HepG2 (cell line): ENCODE results near the gene CNPY4. TPM values are rescaled to one million over a fixed set of nuclear protein-coding genes. Genes with fewer than 3 reads are reported as not detected.
A peak's percentile ranks its signal among the peaks of the same experiment; 100 is the strongest.

Experiments
- CTCF ChIP-seq: sonication (generic); formaldehyde crosslinking; IDR thresholded peaks from 2 replicates; pipeline ENCODE4 v1.5.0; 2020; ENCODE audit warnings: mild to moderate bottlenecking, missing genetic modification reagents, moderate library complexity
- DR1 ChIP-seq: sonication (generic); formaldehyde crosslinking; IDR thresholded peaks from 2 replicates; pipeline ENCODE4 v1.8.0; 2021; ENCODE audit warnings: mild to moderate bottlenecking, missing genetic modification reagents, inconsistent platforms
- E2F1 ChIP-seq: sonication (generic); formaldehyde crosslinking; IDR thresholded peaks from 2 replicates; pipeline ENCODE4 v1.5.0; 2020; ENCODE audit warnings: missing genetic modification reagents
- EP300 ChIP-seq, 3 experiments: sonication (generic) in 1 of 3; formaldehyde crosslinking in 1 of 3; IDR thresholded peaks; 2 replicates each; pipeline versions ENCODE4 v1.5.1 to v1.6.1; 2011 to 2020; ENCODE audit warnings: low read depth in 2 of 3, low read length in 2 of 3, borderline replicate concordance in 1 of 3, improper control_type of control experiment in 1 of 3, mild to moderate bottlenecking in 1 of 3, missing genetic modification reagents in 1 of 3, moderate library complexity in 1 of 3
- GABPB1 ChIP-seq: IDR thresholded peaks from 2 replicates; pipeline ENCODE4 v1.6.1; 2016; ENCODE audit warnings: mild to moderate bottlenecking, missing genetic modification reagents, moderate library complexity, missing compliant biosample characterization
- HCFC1 ChIP-seq: fragments of 150-350 bp; IDR thresholded peaks from 2 replicates; pipeline ENCODE4 v1.6.1; 2014; ENCODE audit warnings: low read depth, low read length
- RORA ChIP-seq: sonication (generic); formaldehyde crosslinking; IDR thresholded peaks from 2 replicates; pipeline ENCODE4 v1.5.0; 2020; ENCODE audit warnings: mild to moderate bottlenecking, missing genetic modification reagents, moderate library complexity
- SAP130 ChIP-seq: IDR thresholded peaks from 2 replicates; pipeline ENCODE4 v1.6.1; 2016; ENCODE audit warnings: low read depth
- SIN3A ChIP-seq: IDR thresholded peaks from 2 replicates; pipeline ENCODE4 v1.6.1; 2011; ENCODE audit warnings: low read depth, mild to moderate bottlenecking, control low read depth, low read length, borderline replicate concordance
- SNAPC2 ChIP-seq: sonication (generic); formaldehyde crosslinking; IDR thresholded peaks from 2 replicates; pipeline ENCODE4 v1.8.1; 2022; ENCODE audit warnings: mild to moderate bottlenecking, missing genetic modification reagents
- THAP9 ChIP-seq: sonication (generic); formaldehyde crosslinking; IDR thresholded peaks from 2 replicates; pipeline ENCODE4; 2020; ENCODE audit warnings: missing genetic modification reagents, mild to moderate bottlenecking, borderline replicate concordance
- ZNF281 ChIP-seq: sonication (generic); formaldehyde crosslinking; IDR thresholded peaks from 2 replicates; pipeline ENCODE4 v1.4.0; 2020; ENCODE audit warnings: missing genetic modification reagents, borderline replicate concordance
- ZNF296 ChIP-seq: sonication (generic); formaldehyde crosslinking; conservative IDR thresholded peaks from 2 replicates; pipeline ENCODE4 v1.5.0; 2020; ENCODE audit warnings: mild to moderate bottlenecking, missing genetic modification reagents
- ZNF501 ChIP-seq: sonication (generic); formaldehyde crosslinking; IDR thresholded peaks from 2 replicates; pipeline ENCODE4 v1.5.1; 2020; ENCODE audit warnings: mild to moderate bottlenecking, moderate library complexity, missing genetic modification reagents
- ZNF607 ChIP-seq: sonication (generic); formaldehyde crosslinking; IDR thresholded peaks from 2 replicates; pipeline ENCODE4 v1.5.1; 2020; ENCODE audit warnings: missing genetic modification reagents, mild to moderate bottlenecking, borderline replicate concordance
- ZNF879 ChIP-seq: sonication (generic); formaldehyde crosslinking; IDR thresholded peaks from 2 replicates; pipeline ENCODE4 v1.8.1; 2023; ENCODE audit warnings: missing genetic modification reagents
- ZSCAN12 ChIP-seq: sonication (generic); formaldehyde crosslinking; IDR thresholded peaks from 2 replicates; pipeline ENCODE4 v1.9.0; 2021; ENCODE audit warnings: mild to moderate bottlenecking, missing genetic modification reagents
- polyA plus RNA-seq, 8 experiments: library from polyadenylated mRNA; depleted of rRNA in 3 of 8; stranded (reverse) in 7 of 8; unstranded in 1 of 8; fragments of >200 nt; fragmentation: Illumina TruSeq in 4 of 8; extraction: Trizol in 4 of 8; gene quantifications; 2 replicates each; pipeline versions ENCODE4 v1.2.1 to v1.2.3, GENCODE V29; 2011 to 2016; ENCODE audit warnings: low read depth in 4 of 8, missing spikeins in 1 of 8, mixed read lengths in 1 of 8; ENCODE audit not compliant: insufficient read depth in 1 of 8
- total RNA-seq, 5 experiments: library from RNA; depleted of rRNA; stranded (reverse); fragments of >200 nt; fragmentation: Illumina TruSeq; extraction: Trizol; gene quantifications; 2 replicates each; pipeline ENCODE4 v1.2.3, GENCODE V29; 2016; ENCODE audit warnings: low read depth in 1 of 5

Gene CNPY4
- total and polyA plus RNA-seq, 2 of the 13 experiments (the other 11 are each of a cell fraction or from before 2014, with no cell fraction given), result 6.2 to 12.7 TPM

- TF ChIP-seq THAP9 (CRISPR knock-in tag) (peak; percentile 64; the same call in 1 of the 2 replicates), CTCF (0 out of 2 replicates have a peak, but pooled peaks have one; percentile 7), ZSCAN12 (peak; percentile 55; the same call in 1 of the 2 replicates), SNAPC2 (CRISPR knock-in tag) (no peak; the same call in 1 of the 2 replicates), SAP130 (CRISPR knock-in tag) (peak; percentile 77; the same call in 1 of the 2 replicates), SIN3A (peak; percentile 9; the same call in 1 of the 2 replicates), DR1 (CRISPR knock-in tag) (no peak; the same call in none of the 2 replicates), E2F1 (peak; percentile 52; the same call in 1 of the 2 replicates), ZNF296 (CRISPR knock-in tag) (0 out of 2 replicates have a peak, but pooled peaks have one; percentile 9), ZNF879 (CRISPR knock-in tag) (0 out of 2 replicates have a peak, but pooled peaks have one; percentile 8), RORA (CRISPR knock-in tag) (no peak), HCFC1 (peak; percentile 26; the same call in 1 of the 2 replicates), ZNF607 (CRISPR knock-in tag) (no peak; the same call in 1 of the 2 replicates), EP300 (IDR thresholded peaks at IDR 0.05; ENCODE audit: low read depth in 2 of 2, low read length in 2 of 2) (no peak), EP300 (CRISPR knock-in tag; IDR thresholded peaks at IDR 0.05; ENCODE audit: borderline replicate concordance) (no peak), ZNF281 (CRISPR knock-in tag) (no peak; the same call in 1 of the 2 replicates), ZNF501 (CRISPR knock-in tag) (no peak), GABPB1 (CRISPR knock-in tag) (peak; percentile 56)
These were observed 7.8 kb downstream of the CNPY4 start, which contains the start of gene MBLAC1 (continued) for GRCh38 chr7:100126931-100127865.
